WERI-Rb-1 (cell line): ENCODE data around the gene ZSCAN30.

Source experiments
- DNase-seq: peaks from one replicate; pipeline ENCODE4 v3.0.0-alpha.2; 2020
- H3K27ac ChIP-seq: fragments of 250-450 bp; sonication (Bioruptor Pico); 2 replicates; pipeline ENCODE4 v1.5.1; 2020; ENCODE audit warnings: mild to moderate bottlenecking, moderate library complexity
- H3K27me3 ChIP-seq: fragments of 250-450 bp; sonication (Bioruptor Pico); 2 replicates; pipeline ENCODE4 v1.5.1; 2021; ENCODE audit warnings: mild to moderate bottlenecking, low read depth, moderate library complexity; ENCODE audit not compliant: insufficient read depth, severe bottlenecking
- H3K36me3 ChIP-seq: fragments of 250-450 bp; sonication (Bioruptor Pico); 2 replicates; pipeline ENCODE4 v1.5.1; 2020; ENCODE audit warnings: mild to moderate bottlenecking, moderate library complexity
- H3K4me3 ChIP-seq: 2 replicates; pipeline ENCODE4 v1.5.1; 2011; ENCODE audit warnings: low read depth, mild to moderate bottlenecking, control low read depth, low read length
- H3K9me3 ChIP-seq: fragments of 250-450 bp; sonication (Bioruptor Pico); 2 replicates; pipeline ENCODE4 v1.5.1; 2021; ENCODE audit warnings: mild to moderate bottlenecking, moderate library complexity; ENCODE audit not compliant: severe bottlenecking
- CTCF ChIP-seq: IDR thresholded peaks from 2 replicates; pipeline ENCODE4 v1.5.1; 2011; ENCODE audit warnings: low read depth, mild to moderate bottlenecking, control low read depth, inconsistent platforms, low read length

The ZSCAN30 gene

GRCh38 chr18:35331367-35332087 is 41.5 kb upstream of the ZSCAN30 start:
- Histone ChIP-seq H3K9me3 (no peaks in the 10 kb centered on the region), H3K27me3 (no peaks in the 10 kb centered on the region), H3K4me3 (no peak overlapping the region), H3K36me3 (peaks cover 48% of the 10 kb centered on the region), H3K27ac (no peak overlapping the region)
- TF ChIP-seq CTCF = no peak
- DNase-seq = no peak

- no peak for DNase-seq
- TF ChIP-seq CTCF = no peak
- Histone ChIP-seq H3K9me3 (no peaks in the 10 kb centered on the region), H3K27ac (no peak overlapping the region), H3K27me3 (no peaks in the 10 kb centered on the region), H3K4me3 (no peak overlapping the region), H3K36me3 (peaks cover 21% of the 10 kb centered on the region)
These were observed 38.8 kb upstream of the ZSCAN30 start for GRCh38 chr18:35328868-35329267.

GRCh38 chr18:35326695-35327387 is 36.8 kb upstream of the ZSCAN30 start:
- Histone ChIP-seq H3K36me3 (peaks cover 1% of the 10 kb centered on the region; the same call in 1 of the 2 replicates), H3K9me3 (no peaks in the 10 kb centered on the region), H3K27me3 (no peaks in the 10 kb centered on the region), H3K27ac (no peak overlapping the region), H3K4me3 (no peak overlapping the region)
- no peak for DNase-seq
- TF ChIP-seq CTCF = no peak

GRCh38 chr18:35324926-35325655 is 35.1 kb upstream of the ZSCAN30 start:
- Histone ChIP-seq H3K36me3 (no peaks in the 10 kb centered on the region), H3K27me3 (no peaks in the 10 kb centered on the region), H3K9me3 (no peaks in the 10 kb centered on the region), H3K4me3 (no peak overlapping the region), H3K27ac (no peak overlapping the region)
- no peak for TF ChIP-seq CTCF
- no peak for DNase-seq

GRCh38 chr18:35322486-35323458 is 32.7 kb upstream of the ZSCAN30 start:
- DNase-seq = no peak
- H3K4me3 ChIP-seq = no peak overlapping the region
- H3K36me3 ChIP-seq = no peaks in the 10 kb centered on the region
- no peaks in the 10 kb centered on the region for H3K9me3 ChIP-seq
- no peaks in the 10 kb centered on the region for H3K27me3 ChIP-seq
- no peak overlapping the region for H3K27ac ChIP-seq
- TF ChIP-seq CTCF = no peak
